HG02970 (cell line): ENCODE results near the gene WDR48.
"Not testable (repeated sequence)": the region's sequence is repeated elsewhere in the genome, so short reads cannot be mapped to it uniquely, and the experiment has no call there.

Source experiments
- ATAC-seq: cut with Tn5 transposase; IDR thresholded peaks from one replicate; pipeline ENCODE4 v1.9.1; 2021; ENCODE audit warnings: mild to moderate bottlenecking, moderate library complexity, moderate number of reproducible peaks; ENCODE audit not compliant: unreplicated experiment, low FRiP score

Gene WDR48

DNA sequence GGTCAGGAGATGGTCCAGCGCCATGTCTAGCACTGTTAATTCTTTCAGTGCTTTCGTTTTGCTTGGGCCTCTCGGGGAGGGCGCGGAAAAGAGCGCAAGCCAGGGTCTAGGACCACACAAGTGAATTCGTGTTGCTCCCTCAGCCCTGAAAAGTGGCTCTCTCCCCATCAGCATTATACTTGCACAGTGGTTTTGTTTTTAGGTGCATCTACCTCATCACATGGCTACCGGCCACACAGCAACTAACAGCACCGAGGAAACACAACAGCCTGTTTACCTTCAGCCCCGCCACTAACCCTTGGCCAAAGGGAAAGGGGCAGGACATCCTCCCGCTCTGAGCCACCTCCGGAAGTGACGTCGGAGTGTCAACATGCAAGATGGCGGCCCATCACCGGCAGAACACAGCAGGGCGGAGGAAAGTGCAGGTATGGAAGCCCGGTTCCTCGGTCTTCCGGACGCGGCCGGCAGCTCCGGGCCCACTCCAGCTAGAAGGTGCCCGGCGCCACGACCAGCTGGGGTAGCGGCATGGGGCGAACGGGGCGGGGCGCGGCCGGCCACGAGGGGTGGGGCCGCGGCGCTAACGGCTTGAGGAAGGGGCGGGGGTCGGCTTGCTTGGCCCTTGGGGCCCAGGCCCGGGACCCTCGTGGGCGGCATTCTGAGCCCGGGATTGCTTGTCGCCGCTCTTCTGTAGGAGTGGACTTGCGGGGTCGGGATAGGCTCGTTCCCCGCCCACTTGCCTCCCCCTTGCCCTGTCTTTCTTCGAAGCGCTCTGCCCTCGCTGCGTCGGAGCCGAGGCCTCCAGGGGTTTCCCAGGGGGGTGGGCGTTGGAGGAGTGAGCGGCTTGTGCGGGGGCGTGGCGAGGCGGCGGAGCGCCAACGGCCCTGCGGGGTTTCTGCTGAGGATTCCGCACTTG, at the start of gene WDR48, which contains the start of gene SCN11A:
TSS of gene WDR48 (plus strand) at position 368 of the 913 bp plus-strand sequence. CDS start at position 378, 10 bp downstream.
TSS of gene SCN11A (minus strand) at position 296 of the 913 bp plus-strand sequence. CDS start 101,582 bp downstream, outside the sequence.
- peak; percentile 97 for ATAC-seq

DNA sequence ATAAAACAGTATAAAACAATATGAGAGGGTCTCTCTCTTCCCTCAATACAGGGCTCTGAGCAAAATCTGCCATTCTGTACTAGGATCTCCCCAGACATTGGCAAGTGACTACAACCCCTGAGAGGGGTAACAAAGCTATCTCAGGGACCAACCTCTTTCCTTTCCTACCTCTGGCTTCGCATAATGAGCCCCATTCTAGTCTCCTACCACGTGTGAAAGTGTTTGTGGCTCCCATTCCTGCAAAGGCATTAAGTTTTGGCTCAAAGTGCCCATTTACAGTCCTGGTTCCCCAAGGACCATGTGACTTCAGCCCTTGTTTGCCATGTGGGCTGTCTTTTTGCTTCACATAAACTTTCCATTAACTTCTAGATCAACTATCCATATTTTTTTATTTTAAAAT, 46.5 kb upstream of the WDR48 start:
- no peak for ATAC-seq

DNA sequence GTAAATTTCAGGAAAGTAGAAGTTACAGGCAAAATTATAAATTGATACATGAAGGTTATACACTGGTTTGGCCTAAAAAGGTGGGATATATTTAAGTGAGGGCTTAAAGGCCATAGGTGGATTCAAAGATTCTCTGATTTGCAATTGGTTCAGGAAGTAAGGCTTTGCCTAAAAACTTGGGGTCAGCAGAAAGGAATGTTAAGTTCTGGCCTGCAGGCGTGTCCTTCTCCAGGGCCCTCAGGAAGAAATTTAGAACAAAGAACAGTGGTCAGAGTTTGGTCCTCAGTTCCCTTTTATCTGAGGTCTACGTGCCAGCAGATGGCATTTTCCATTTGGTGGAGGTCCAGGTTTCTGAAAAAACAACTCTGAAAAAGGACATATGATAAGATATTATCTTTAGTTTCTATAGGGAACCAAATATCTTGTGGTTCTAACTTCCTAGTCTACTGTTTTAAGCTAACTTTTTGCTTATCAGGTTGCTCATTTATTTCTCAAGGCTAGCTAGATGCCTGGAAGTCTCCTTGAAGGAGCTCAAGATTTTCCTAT, 40.6 kb upstream of the WDR48 start:
- no peak for ATAC-seq

DNA sequence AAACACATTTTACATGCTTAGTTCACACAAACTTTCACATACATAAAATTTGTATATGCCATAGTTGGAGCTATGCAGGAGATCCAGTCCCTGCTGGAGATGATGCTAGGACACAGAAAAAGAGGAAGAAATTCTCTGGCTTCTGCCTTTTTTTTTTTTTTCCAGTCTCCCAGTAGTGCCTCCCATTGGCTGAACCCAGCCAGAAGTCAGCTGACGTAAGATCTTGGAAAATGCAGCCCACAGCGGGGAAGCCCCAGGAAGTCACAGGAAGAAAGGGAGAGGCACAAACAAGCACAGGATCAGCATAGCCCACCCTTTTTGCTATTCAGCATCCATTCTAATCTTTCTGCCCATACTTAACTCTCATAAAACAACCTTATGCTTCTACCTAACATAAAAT, 38.5 kb upstream of the WDR48 start:
- ATAC-seq = no peak

DNA sequence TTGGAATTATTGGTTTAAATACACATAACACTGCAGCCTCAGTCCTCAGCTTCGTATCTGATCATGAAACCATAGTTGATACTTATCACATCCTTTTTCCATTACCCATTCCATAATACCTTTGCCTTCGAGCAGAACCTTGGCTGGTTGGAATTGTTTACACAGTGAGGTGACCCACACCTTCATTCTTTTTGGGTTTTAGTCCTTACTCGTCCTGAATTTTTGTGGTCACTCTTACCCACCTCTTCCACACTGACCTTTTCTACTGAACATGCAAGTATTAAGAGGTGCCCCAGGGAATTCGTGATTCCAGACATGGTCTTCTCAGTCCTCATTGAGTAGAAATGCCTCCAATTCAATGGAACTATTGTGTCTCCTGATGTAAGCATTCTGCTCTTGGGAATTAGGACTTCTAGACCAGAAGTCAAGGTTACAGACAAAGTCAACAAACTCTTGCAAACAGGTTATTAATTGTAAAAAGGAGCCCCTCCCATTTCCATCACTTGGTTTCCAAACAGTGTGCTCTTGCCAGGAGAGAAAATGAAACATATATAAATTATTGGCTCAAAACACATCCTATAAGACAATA, 37.8 kb upstream of the WDR48 start:
- no peak for ATAC-seq

DNA sequence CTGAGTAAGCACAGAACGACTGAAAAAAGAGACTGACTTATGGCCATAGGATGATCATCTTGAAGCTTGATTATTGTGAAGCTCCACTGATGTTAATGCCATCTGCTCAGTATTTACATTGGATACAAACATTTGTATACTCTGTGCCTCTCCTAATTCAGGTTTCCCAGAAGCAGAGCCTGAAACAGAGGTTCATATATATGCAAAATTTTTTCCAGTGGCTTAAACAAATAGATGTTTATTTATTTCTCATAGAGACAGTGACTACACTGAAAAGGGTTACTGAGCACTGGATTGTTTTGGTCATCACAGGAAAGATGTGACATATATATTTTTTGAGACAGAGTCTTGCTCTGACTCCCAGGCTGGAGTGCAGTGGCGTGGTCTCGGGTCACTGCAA, 36.4 kb upstream of the WDR48 start:
- no peak for ATAC-seq

DNA sequence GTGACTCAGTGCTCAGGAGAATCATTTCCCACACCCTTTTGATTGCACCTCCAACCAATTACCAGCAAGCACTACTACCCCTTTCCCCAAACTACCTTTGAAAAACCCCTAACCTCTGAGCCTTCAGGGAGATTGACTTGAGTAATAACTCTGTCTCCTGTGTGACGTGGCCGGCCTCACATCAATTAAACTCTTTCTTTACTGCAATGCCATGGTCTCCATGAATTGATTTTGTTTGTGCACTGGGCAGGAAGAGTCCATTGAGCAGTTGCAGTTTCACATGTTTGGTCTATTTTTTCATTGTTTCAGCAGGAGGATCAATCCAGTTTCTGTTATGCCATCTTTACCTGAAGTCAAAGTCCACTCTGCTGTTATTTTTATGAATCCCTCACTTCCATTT, 32.5 kb upstream of the WDR48 start:
- ATAC-seq = no peak

DNA sequence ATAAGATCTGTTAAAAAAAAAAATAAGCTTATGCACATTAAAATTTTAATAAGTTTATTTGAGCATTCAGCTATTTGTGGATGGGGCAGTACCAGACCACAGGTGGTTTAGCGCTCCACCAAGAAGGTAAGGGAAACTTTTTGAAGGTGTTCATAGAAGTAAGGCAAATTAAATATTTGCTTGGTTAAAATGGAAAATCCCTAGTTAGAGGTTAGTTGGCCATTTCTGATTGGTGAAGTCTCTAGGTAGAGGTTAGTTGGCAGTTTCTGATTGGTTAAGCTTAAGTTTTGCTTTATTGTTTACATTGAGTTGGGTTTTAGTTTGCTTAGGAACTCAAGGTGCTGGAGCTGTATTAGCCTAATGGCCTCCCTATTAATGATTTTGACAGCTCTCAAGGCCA, 30.8 kb upstream of the WDR48 start:
- ATAC-seq = no peak

DNA sequence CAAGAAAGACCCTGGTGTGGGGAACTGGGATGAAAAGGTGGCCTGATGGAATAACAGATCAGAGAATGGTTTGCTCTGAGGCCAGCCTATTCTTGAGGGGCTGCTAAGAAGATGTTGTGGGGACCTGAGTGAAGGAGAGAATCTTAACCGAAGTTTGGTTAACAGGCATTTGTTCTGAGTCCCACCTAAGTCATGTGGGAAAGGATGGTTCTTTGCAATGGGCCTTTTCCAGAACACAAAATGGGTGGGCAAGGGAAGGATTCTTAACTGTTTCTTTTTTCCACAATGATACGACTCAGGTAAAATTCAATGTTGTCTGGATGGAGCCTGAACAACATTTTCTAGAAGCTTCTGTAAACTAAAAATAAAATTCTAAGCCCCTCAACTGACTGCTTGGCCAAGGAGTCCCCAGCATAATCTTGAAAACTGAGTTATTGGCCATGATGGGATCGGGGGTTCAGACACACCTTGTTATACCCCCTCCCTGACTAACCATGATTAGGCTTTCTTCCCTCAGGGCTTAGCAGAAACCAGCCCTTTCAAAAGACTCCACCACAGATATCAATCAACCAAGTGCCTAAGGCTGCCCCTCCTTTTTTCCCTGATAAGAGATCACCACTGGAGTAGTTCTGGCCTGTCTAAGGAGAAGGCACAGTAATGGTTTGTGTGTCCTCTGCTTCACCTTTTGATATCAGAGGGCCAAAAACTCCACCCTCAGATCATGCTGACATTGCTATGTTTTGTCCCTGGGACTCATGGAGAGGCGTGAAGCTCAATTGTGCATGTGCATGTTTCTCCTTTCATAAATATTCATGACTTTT, 30.1 kb upstream of the WDR48 start:
- no peak for ATAC-seq

DNA sequence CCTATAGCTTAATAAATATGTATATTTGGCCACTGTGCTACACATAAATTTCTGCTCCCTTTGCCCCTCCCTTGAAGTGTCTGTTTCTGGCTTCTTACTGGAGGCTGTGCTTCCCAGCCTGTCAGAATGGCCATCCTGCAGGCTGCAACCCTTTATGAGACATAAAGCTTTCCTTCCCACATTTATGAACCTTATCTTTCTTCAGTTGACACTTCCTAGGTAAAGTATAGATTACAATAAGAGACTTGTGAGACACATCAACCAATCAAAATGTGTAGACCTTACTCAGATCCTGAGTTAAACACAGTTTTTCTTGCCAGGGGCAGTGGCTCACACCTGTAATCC, 29.6 kb upstream of the WDR48 start:
- ATAC-seq = no peak

DNA sequence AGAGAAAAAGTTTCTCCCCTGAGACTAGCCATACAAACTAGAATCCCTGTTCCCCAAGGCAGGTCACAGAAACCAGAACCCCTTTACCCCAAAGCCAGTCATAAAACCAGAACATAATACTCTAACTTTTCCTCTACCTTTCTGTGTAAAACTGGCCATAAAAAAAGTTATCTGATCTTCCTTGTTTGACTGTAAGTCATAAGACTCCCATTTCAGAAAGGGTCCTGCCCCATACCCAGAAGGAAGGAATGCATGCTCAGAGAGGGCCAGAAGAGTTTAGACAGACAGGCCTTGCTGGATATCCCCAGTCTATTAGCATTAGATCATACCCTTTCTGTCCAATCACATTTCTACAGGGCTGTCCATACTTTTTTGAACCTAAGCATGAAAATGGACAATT, 27.3 kb upstream of the WDR48 start:
- ATAC-seq = no peak

DNA sequence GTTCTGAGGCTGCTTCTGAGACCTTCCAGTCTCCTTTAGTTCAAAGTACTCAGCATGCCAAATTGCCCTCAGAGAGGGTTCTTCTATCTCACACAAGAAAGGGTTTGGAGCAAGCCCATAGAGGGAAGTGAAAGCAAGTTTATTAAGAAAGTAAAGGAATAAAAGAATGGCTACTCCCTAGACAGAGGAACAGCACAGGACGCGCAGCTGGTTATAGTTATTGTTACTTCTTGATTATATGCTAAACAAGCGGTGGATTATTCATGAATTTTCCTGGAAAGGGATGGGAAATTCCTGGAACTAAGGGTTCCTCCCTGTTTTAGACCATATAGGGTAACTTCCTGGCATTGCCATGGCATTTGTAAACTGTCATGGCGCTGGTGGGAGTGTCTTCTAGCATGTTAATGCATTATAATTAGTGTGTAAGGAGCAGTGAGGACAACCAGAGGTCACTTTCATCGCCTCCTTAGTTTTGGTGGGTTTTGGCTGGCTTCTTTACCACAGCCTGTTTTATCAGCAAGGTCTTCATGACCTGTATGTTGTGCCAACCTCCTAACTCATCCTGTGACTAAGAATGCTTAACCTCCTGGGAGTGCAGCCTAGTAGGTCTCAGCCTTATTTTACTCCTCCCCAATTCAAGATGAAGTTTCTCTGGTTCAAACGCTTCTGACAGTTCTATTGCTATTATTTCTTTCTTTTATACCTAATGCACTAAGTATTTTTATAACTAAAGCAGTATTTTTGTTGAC, 26.4 kb upstream of the WDR48 start:
- no peak for ATAC-seq

DNA sequence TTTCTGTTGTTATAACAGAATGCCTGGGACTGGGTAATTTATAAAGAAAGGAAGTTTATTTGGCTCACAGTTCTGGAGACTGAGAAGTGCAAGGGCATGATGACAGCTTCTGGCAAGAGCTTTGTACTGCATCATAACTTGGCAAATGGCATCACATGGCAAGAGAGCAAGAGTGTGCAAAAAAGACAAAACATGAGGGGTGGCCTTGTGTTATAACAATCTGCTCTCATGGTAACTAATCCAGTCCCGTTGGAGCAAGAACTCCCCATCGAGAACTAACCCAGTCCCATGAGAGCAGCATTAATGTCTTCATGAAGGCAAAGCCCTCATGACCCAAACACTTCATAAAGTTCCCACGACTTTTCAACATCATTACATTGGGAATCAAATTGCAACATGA, 23.3 kb upstream of the WDR48 start:
- ATAC-seq = no peak

DNA sequence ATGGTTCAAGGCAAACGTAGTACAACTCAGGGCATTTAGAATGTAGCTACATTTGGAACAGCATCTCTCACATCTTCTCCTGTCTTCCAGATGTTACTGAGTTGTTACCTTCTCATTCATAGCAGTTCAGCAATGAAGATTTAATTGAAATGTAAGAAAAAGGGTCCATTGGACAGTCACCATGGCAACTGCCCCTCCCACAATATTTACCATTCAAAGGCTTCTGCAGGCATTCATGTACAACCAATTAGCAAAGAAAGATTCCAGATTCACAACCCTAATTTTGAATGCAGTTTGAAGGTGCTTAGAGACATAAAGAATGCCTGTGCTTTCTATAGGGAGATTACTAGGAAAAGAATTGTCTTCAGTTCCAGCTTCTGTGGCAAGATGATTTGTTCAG, 22.3 kb upstream of the WDR48 start:
- ATAC-seq = no peak

DNA sequence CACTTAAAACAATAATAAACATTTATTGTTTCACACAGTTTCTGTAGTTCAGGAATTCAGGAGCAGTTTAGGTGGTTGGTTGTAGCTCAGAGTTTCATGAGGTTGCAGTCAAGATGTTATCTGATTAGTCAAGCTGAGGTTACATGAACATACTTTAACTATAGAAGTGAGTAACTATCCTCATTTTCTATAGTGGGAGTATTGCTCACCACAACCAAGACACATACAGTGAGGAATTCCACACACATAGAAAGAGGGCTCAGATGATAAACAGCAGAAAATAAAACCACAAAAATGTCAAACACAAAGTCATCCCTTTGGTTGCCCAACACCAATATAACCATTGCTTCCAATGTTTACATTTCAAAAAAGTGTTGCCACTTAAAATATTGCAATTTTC, 13.7 kb upstream of the WDR48 start:
- no peak for ATAC-seq

DNA sequence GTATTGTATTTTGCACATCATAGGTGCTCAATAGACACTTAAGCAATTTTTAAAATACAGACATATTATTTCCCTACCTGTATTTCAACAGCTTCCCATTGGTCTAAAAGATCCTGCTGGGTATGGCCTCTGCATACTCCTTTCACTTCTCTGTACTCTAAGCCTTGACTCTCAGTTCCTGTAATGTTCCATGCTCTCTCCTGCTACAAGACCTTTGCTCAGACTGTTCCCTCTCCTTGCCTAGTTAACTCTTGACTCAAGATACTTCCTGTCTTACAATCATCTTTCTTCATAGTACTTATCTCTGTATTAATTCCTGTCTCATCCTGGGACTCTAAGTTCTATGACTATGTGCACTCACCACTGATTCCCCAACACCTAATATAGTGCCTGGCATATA, 1.8 kb upstream of the WDR48 start:
- ATAC-seq = no peak

DNA sequence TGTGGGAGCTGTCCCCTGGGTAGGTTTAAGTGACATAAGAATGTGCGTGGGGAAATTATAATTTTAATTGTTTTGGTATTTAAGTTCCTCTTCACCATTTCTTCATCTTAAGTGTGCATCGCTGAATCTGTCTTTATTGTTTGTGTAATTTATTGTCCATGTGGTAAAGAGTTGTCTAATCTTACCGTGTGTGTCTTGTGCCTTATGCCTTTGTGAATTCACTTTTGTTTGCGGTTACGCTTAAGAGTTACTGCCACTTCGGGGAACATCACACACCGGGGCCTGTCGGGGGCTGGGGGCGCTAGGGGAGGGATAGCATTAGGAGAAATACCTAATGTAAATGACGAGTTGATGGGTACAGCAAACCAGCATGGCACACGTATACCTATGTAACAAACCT, 767 bp downstream of the WDR48 start:
- ATAC-seq = no peak

DNA sequence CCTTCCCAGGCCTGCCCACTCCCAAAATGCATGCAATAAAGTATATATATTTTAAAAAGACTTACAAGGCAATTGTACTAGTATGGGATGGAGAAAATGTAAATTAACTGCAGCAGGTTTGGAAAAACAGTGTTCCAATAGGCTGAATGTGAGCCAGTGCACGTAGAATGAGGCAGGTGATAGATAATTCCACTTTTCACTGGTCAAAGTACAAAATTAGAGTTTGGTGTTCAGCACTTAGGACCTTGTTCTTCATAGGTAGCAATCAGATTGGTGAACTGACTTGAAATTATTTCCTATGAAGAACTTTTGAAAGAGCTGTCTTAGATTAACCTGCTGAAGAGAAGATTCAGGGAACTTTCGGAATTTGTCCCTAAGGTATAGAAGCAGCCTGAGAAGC, 1.9 kb downstream of the WDR48 start:
- no peak for ATAC-seq

DNA sequence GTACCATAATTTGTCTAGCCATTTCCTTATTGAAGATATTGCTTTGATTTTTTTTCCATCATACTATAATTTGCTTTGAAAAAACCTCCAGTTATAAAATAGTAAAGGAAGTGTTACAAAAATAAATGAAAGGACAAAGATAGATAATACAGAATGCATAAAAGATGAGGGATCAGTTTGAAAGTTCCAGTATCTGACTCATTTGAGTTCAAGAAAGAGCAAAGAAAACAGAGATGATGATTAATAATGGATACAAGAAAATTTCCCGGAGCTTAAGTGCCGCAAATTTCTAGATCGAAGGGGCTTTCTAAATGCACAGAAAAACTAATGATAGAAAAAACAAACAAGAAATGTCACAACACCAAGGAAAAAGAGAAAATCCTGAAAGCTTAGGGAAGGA, 4.3 kb downstream of the WDR48 start:
- no peak for ATAC-seq

DNA sequence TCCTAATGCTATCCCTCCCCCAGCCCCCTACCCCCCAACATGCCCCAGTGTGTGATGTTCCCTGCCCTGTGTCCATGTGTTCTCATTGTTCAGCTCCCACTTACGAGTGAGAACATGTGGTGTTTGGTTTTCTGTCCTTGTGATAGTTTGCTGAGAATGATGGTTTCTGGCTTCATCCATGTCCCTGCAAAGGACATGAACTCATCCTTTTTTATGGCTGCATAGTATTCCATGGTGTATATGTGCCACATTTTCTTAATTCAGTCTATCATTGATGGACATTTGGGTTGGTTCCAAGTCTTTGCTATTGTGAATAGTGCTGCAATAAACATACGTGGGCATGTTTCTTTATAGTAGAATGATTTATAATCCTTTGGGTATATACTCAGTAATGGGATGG, 9.4 kb downstream of the WDR48 start:
- ATAC-seq = not testable (repeated sequence)
